Mesenchymal stem cell (in vitro differentiated cells and primary cell): ENCODE measurements around the gene TK2.

Source experiments
- DNase-seq: peaks from one replicate; pipeline ENCODE4 v3.0.0-alpha.2; 2013
- H2AFZ ChIP-seq: one replicate; pipeline ENCODE4 v1.6.1; 2013; ENCODE audit warnings: low read depth, mild to moderate bottlenecking, control low read depth, inconsistent platforms, low read length, moderate library complexity
- H2AK5ac ChIP-seq: 2 replicates; pipeline ENCODE4 v1.6.1; 2013; ENCODE audit warnings: low read length, moderate library complexity, mild to moderate bottlenecking, inconsistent platforms; ENCODE audit not compliant: severe bottlenecking
- H2BK120ac ChIP-seq: one replicate; pipeline ENCODE4 v1.6.1; 2013; ENCODE audit warnings: low read depth, mild to moderate bottlenecking, inconsistent platforms, low read length, moderate library complexity
- H2BK12ac ChIP-seq, 2 experiments: one replicate each; pipeline ENCODE4 v1.6.1; 2013; ENCODE audit warnings: inconsistent platforms in 2 of 2, low read length in 2 of 2, mild to moderate bottlenecking in 2 of 2, moderate library complexity in 2 of 2, control low read depth in 1 of 2
- H2BK15ac ChIP-seq: one replicate; pipeline ENCODE4 v1.6.1; 2013; ENCODE audit warnings: mild to moderate bottlenecking, low read depth, inconsistent platforms; ENCODE audit not compliant: poor library complexity, severe bottlenecking
- H2BK5ac ChIP-seq: 2 replicates; pipeline ENCODE4 v1.6.1; 2013; ENCODE audit warnings: low read depth, mild to moderate bottlenecking, low read length, control low read depth, inconsistent platforms; ENCODE audit not compliant: poor library complexity, severe bottlenecking
- H3K14ac ChIP-seq, 2 experiments: one replicate each; pipeline ENCODE4 v1.6.1; 2013; ENCODE audit warnings: inconsistent platforms in 2 of 2, low read length in 2 of 2, control low read depth in 1 of 2, mild to moderate bottlenecking in 1 of 2, moderate library complexity in 1 of 2
- H3K18ac ChIP-seq, 2 experiments: one replicate each; pipeline ENCODE4 v1.6.1; 2013; ENCODE audit warnings: inconsistent platforms in 2 of 2, low read length in 2 of 2, control low read depth in 1 of 2, low read depth in 1 of 2, mild to moderate bottlenecking in 1 of 2
- H3K23ac ChIP-seq, 2 experiments: one replicate each; pipeline ENCODE4 v1.6.1; 2013; ENCODE audit warnings: inconsistent platforms in 2 of 2, low read length in 2 of 2, mild to moderate bottlenecking in 2 of 2, moderate library complexity in 2 of 2, control low read depth in 1 of 2
- H3K27ac ChIP-seq: 2 replicates; pipeline ENCODE4 v1.5.1; 2013; ENCODE audit warnings: mild to moderate bottlenecking, moderate library complexity, low read length, control low read depth, inconsistent platforms; ENCODE audit not compliant: poor library complexity, severe bottlenecking
- H3K27me3 ChIP-seq, 2 experiments: 2 replicates each; pipeline versions ENCODE4 v1.6.1 to v1.7.0; 2013; ENCODE audit warnings: low read length in 2 of 2, mild to moderate bottlenecking in 2 of 2, moderate library complexity in 2 of 2, control low read depth in 1 of 2, inconsistent platforms in 1 of 2; ENCODE audit not compliant: control insufficient read depth in 1 of 2, insufficient read depth in 1 of 2
- H3K36me3 ChIP-seq, 2 experiments: 2 replicates each; pipeline versions ENCODE4 v1.6.1 to v1.7.0; 2013; ENCODE audit warnings: low read length in 2 of 2, control low read depth in 1 of 2, inconsistent platforms in 1 of 2, low read depth in 1 of 2, mild to moderate bottlenecking in 1 of 2; ENCODE audit not compliant: insufficient read depth in 2 of 2, control insufficient read depth in 1 of 2
- H3K4ac ChIP-seq, 2 experiments: one replicate each; pipeline ENCODE4 v1.6.1; 2013; ENCODE audit warnings: inconsistent platforms in 2 of 2, low read length in 2 of 2, mild to moderate bottlenecking in 2 of 2, moderate library complexity in 2 of 2, control low read depth in 1 of 2, low read depth in 1 of 2
- H3K4me1 ChIP-seq: 2 replicates; pipeline ENCODE4 v1.6.1; 2013; ENCODE audit warnings: low read depth, low read length, control low read depth; ENCODE audit not compliant: control insufficient read depth, insufficient read depth
- H3K4me2 ChIP-seq: 2 replicates; pipeline ENCODE4 v1.6.1; 2013; ENCODE audit warnings: low read length, mild to moderate bottlenecking, inconsistent platforms; ENCODE audit not compliant: poor library complexity, severe bottlenecking
- H3K4me3 ChIP-seq, 2 experiments: 2 replicates each; pipeline versions ENCODE4 v1.5.1 to v1.7.0; 2013; ENCODE audit warnings: low read length in 2 of 2, mild to moderate bottlenecking in 2 of 2, control low read depth in 1 of 2, low read depth in 1 of 2; ENCODE audit not compliant: insufficient read depth in 1 of 2
- H3K79me1 ChIP-seq: replicated peaks from 2 replicates; pipeline ENCODE4 v1.6.1; 2013; ENCODE audit warnings: mild to moderate bottlenecking, control low read depth, low read length, inconsistent platforms; ENCODE audit not compliant: poor library complexity, severe bottlenecking
- H3K9ac ChIP-seq: 2 replicates; pipeline ENCODE4 v1.7.0; 2013; ENCODE audit warnings: mild to moderate bottlenecking, low read length, moderate library complexity
- H3K9me3 ChIP-seq: 2 replicates; pipeline ENCODE4 v1.7.0; 2013; ENCODE audit warnings: mild to moderate bottlenecking, low read length; ENCODE audit not compliant: control insufficient read depth
- H4K8ac ChIP-seq: one replicate; pipeline ENCODE4 v1.6.1; 2013; ENCODE audit warnings: inconsistent platforms, mild to moderate bottlenecking, low read length, moderate library complexity
- H4K91ac ChIP-seq: one replicate; pipeline ENCODE4 v1.6.1; 2013; ENCODE audit warnings: mild to moderate bottlenecking, low read length, inconsistent platforms
- WGBS: methylation state at CpG from one replicate; pipeline ENCODE4 v1.1.7; 2013; ENCODE audit warnings: mixed read lengths; 5-methylcytosine and 5-hydroxymethylcytosine counted together

The TK2 gene

DNA sequence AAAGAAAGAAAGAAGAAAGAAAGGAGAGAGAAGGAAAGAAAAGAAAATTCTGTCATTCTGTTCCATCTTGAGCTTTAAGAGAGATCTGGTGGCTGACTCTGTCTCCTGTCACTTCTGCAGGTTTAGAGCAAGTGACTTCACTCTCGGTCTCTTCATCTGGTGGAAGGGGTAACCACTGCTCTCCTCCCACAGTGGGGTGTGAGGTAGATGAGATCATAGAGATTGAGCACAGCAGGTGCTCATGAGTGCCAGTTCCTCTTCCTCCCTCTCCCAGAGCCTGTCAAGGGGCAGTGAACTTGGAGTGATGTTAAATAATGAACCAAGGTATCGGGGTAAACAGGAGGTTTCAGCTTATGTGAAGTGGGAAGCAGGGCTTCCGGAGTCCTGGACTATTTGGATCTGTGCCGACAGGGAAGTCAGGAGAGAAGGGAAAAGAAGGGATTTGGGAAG, 75.1 kb downstream of the TK2 start:
- peak overlapping the region; percentile 15 for H3K27ac ChIP-seq
- peaks cover 0 to 31% of the 10 kb centered on the region in 2 experiments for H3K36me3 ChIP-seq
- H2AK5ac ChIP-seq: no peak overlapping the region
- H2AFZ ChIP-seq: no peak overlapping the region
- H3K9ac ChIP-seq: no peak overlapping the region
- no peak overlapping the region for H2BK5ac ChIP-seq
- no peak overlapping the region for H3K14ac ChIP-seq
- no peak for DNase-seq
- no peak overlapping the region for H2BK120ac ChIP-seq
- no peaks in the 10 kb centered on the region for H3K9me3 ChIP-seq
- H4K91ac ChIP-seq: no peak overlapping the region
- no peak overlapping the region for H4K8ac ChIP-seq
- no peak overlapping the region for H3K4me3 ChIP-seq
- no peak overlapping the region for H3K4me2 ChIP-seq
- no peaks in the 10 kb centered on the region for H3K79me1 ChIP-seq
- H3K27me3 ChIP-seq: peaks cover 0 to 11% of the 10 kb centered on the region in 2 experiments
- no peak overlapping the region for H3K23ac ChIP-seq
- no peak overlapping the region for H2BK15ac ChIP-seq
- peaks cover 38% of the 10 kb centered on the region for H3K4me1 ChIP-seq
- H3K4ac ChIP-seq: no peak overlapping the region
- no peak overlapping the region for H3K18ac ChIP-seq
- 35% methylated on average over 4 of the region's 4 CpGs for WGBS
- no peak overlapping the region for H2BK12ac ChIP-seq

DNA sequence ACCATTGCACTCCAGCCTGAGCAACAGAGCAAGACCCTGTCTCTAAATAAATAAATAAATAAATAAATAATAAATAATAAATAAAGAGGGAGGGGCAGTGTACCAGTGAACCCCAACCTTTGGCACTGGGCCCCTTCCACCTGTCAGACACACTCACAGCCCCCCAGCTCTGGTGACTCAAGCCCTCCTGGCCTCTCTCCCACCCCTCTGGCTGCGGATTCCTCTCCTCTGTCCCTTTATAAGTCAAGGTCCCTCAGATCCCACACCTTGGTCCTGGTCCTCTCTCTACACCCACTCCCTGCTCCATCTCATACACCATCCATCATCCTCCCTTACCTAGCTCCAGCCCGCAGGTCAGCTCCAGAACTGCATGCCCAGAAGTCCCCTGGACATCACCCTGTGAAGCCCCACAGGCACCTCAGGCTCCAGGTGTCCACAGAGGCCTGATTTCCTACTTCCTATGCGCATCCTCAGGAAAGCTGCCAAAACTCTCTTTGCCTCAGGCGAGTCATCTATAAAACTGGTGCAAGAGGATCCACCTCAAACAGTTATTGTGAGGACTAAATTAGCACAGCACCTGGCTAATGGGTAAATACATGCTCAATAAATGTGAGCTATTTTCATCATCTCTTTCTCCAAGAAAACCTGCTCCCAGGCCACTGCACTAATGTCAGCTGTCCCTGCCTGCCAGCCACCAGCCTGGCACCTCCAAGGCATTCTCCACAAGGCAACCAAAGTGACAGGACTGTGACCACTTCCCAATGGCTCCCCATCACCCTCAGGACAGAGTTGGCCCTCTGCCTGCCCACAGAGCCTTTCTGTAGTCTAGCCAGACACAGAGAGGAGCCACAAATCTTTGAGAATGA, 76.0 kb downstream of the TK2 start:
- H2BK15ac ChIP-seq: no peak overlapping the region

DNA sequence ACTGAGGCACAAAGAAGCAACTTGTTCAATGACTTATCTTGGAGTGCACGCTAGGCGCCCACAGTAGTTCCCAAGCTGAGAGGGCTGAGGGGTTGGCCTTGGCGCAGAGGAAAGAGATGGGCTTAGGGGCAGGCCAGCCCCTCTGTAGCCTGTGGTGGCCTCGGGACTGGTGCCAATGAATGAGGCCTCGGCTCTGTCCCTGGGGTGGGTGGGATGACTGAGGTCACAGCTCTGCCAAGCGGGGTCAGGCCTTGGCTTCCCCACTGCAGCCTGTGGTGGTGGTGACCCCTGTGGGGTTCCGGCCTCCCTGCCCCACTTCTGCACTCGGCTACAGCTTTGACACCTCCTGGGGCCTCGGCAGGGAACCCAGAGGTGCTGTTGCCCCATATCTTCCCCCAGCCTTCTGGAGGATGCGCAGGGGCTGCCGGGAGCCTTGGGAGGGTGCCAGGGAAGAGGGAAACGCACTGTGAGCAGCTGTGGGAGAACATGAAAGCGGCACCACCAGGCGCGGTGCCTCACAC, 76.8 kb downstream of the TK2 start:
- WGBS: 89% methylated on average over 13 of the region's 15 CpGs
- H3K9ac ChIP-seq: no peak overlapping the region
- DNase-seq: no peak
- H2AK5ac ChIP-seq: no peak overlapping the region
- no peak overlapping the region for H2BK5ac ChIP-seq
- no peak overlapping the region for H3K14ac ChIP-seq
- no peaks in the 10 kb centered on the region for H3K9me3 ChIP-seq
- no peak overlapping the region for H2BK15ac ChIP-seq
- H3K27ac ChIP-seq: no peak overlapping the region
- H3K18ac ChIP-seq: no peak overlapping the region
- H3K36me3 ChIP-seq: peaks cover 0 to 34% of the 10 kb centered on the region in 2 experiments
- H3K4me3 ChIP-seq: no peak overlapping the region
- H3K23ac ChIP-seq: no peak overlapping the region
- H3K4me2 ChIP-seq: no peak overlapping the region
- H2BK120ac ChIP-seq: no peak overlapping the region
- no peak overlapping the region for H4K91ac ChIP-seq
- H4K8ac ChIP-seq: no peak overlapping the region
- H3K79me1 ChIP-seq: no peaks in the 10 kb centered on the region
- H3K4ac ChIP-seq: no peak overlapping the region
- H2AFZ ChIP-seq: no peak overlapping the region
- no peak overlapping the region for H2BK12ac ChIP-seq
- H3K27me3 ChIP-seq: peaks cover 0 to 13% of the 10 kb centered on the region in 2 experiments
- peaks cover 30% of the 10 kb centered on the region for H3K4me1 ChIP-seq

More for the DNA sequence above, 76.0 kb downstream of the TK2 start:
- H2AK5ac ChIP-seq: peak overlapping the region; percentile 86
- H3K79me1 ChIP-seq: no peaks in the 10 kb centered on the region
- no peak overlapping the region for H3K4me2 ChIP-seq
- no peak overlapping the region for H2BK120ac ChIP-seq
- H2BK5ac ChIP-seq: no peak overlapping the region
- H4K8ac ChIP-seq: no peak overlapping the region
- H4K91ac ChIP-seq: no peak overlapping the region
- H3K4ac ChIP-seq: no peak overlapping the region
- H3K23ac ChIP-seq: peak overlapping the region in 1 of 2 experiments; percentile 46
- no peak overlapping the region for H2AFZ ChIP-seq
- no peak overlapping the region for H3K27ac ChIP-seq
- H3K14ac ChIP-seq: peak overlapping the region in 1 of 2 experiments; percentile 26
- 89% methylated on average over 4 of the region's 4 CpGs for WGBS
- no peaks in the 10 kb centered on the region for H3K9me3 ChIP-seq
- no peak overlapping the region for H3K9ac ChIP-seq
- H3K27me3 ChIP-seq: peaks cover 0 to 11% of the 10 kb centered on the region in 2 experiments
- H3K18ac ChIP-seq: no peak overlapping the region
- H3K4me1 ChIP-seq: peaks cover 34% of the 10 kb centered on the region
- DNase-seq: no peak
- no peak overlapping the region for H2BK12ac ChIP-seq
- peaks cover 0 to 34% of the 10 kb centered on the region in 2 experiments for H3K36me3 ChIP-seq
- no peak overlapping the region for H3K4me3 ChIP-seq

DNA sequence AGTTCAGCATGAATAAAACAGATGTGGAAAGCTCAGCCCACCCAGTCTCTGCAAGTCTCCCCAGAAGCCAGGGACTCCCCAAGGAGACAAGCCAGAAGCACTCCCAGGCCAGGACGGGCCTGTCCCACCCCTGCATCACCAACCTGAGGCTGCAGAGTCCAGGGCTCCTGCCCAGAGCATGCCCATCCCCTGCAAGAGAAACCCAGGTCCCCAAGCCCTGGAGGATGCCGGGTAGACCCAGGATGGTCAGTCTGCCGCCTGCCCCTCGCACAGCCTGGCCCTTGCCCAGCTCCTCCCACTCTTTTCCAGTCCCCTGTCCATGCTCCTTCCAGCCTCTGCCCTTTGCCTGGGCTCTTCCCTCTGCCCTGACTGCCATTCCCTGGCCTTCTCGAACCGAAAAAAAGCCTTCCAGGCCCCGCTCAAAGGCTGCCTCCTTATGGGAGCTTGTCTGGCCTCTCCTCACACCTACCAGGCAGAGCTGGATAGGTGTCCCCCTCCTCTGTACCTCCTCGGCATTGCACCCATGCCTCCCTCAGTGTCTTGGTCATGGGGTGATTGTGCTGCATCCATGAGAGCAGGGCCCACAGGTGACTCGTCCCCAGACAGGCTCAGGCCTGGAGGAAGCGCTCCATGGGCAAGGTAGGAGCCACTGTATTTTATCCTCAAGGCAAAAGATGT, 78.1 kb downstream of the TK2 start:
- no peak overlapping the region for H2BK15ac ChIP-seq
- WGBS: 83% methylated on average over 10 of the region's 10 CpGs
- peaks cover 0 to 37% of the 10 kb centered on the region in 2 experiments for H3K36me3 ChIP-seq
- no peak overlapping the region for H2AFZ ChIP-seq
- H3K9ac ChIP-seq: no peak overlapping the region
- no peak overlapping the region for H3K18ac ChIP-seq
- no peak overlapping the region for H3K4ac ChIP-seq
- H3K27ac ChIP-seq: no peak overlapping the region
- H3K79me1 ChIP-seq: no peaks in the 10 kb centered on the region
- peaks cover 28% of the 10 kb centered on the region for H3K4me1 ChIP-seq
- H2AK5ac ChIP-seq: no peak overlapping the region
- H2BK12ac ChIP-seq: no peak overlapping the region
- no peak overlapping the region for H3K14ac ChIP-seq
- H3K4me3 ChIP-seq: no peak overlapping the region
- H3K23ac ChIP-seq: no peak overlapping the region
- H3K9me3 ChIP-seq: peaks cover 2% of the 10 kb centered on the region
- H3K4me2 ChIP-seq: no peak overlapping the region
- H4K8ac ChIP-seq: no peak overlapping the region
- H2BK5ac ChIP-seq: no peak overlapping the region
- no peak for DNase-seq
- H3K27me3 ChIP-seq: peaks cover 0 to 10% of the 10 kb centered on the region in 2 experiments
- no peak overlapping the region for H2BK120ac ChIP-seq
- H4K91ac ChIP-seq: no peak overlapping the region
